GM19328 (cell line): Measurements from ENCODE around the gene DCAF10.
"Not testable (repeated sequence)": the region's sequence is repeated elsewhere in the genome, so short reads cannot be mapped to it uniquely, and the experiment has no call there.

Experiments used
- ATAC-seq: cut with Tn5 transposase; IDR thresholded peaks from one replicate; pipeline ENCODE4 v1.9.1; 2021; ENCODE audit warnings: mild to moderate bottlenecking, moderate library complexity; ENCODE audit not compliant: unreplicated experiment

The DCAF10 gene

DNA sequence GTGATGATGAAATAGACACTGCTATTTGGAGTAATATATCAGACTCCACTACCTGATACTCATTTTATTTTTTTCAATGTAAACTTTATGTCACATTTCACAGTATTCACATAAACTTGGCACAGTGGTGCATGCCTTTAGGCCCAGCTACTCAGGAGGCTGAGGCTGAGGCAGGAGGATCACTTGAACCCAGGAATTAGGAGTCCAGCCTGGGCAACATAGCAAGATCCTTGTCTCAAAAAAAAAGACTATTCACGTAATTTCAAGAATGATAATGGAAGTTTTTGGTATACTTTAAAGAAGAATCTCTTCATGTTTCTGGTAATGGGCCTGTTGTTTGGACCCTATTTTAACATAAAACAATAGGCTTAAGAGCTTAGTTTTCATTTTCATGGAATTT, 56.0 kb downstream of the DCAF10 start:
- no peak for ATAC-seq

DNA sequence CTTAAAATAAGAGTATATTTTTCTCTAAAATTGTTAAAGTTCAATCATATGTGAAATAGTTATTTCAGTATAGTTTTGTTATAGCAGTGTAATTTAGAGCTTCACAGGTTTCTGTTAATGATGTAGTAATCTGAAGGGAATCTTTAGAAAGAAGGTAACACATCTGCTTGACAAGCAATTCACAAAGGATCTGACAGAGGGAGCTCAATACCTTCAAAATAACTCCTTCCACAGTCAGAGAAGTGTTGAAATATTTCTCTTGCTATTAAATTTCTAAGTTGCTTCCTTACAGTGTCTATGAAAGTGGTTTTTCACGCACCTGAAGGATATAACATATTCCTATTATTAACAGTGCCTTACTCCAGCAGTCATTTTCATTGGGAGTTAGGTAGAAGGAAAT, 58.4 kb downstream of the DCAF10 start:
- ATAC-seq = no peak

DNA sequence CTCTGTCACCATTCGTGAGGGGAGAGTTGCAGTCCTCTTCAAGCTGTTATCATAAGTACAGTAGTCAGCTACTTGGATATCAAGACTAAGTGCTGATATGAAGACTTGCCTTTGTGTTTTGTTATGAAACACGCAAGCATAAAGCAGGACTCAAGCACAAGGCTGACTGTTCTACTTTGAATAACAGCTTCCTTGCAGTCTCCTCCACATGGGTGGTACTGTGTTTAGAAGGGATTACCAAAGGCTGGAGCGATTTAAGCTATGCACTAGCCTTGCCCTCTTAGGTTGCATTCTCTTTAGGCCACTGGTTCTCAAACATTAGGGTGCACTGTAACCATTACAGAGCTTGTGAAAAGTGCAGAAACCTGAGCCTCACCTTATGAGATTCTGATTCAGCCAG, 61.9 kb downstream of the DCAF10 start:
- no peak for ATAC-seq

DNA sequence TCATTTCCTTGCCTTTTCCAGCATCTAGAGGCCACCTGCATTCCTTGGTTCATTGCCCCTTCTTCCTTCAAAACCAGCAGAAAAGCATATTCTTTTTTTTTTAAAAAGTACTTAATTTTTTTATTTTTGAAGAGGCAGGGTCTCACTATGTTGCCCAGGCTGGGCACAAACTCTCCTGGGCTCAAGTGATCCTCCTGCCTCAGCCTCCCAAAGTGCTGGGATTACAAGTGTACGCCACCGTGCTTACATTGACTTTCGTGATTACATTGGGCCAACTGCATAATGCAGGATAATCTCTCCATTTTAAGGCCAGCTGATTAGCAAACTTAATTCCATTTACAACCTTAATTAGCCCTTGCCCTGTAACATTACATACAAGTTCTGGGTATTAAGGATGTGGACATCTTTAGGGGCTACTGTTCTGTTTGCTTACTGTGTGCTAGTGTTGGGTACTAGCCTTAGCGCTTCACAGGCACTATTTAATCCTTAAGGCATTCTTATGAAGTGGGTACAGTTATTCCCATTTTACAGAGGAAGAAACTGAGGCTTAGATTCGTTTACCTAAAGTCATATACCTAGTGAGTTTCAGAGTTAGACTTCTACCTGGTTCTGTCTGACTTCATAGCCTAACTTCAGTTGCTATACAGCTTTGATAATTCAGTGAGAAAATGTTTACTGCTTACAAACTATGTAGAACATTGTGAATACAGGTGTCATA, 69.6 kb downstream of the DCAF10 start:
- ATAC-seq = no peak

DNA sequence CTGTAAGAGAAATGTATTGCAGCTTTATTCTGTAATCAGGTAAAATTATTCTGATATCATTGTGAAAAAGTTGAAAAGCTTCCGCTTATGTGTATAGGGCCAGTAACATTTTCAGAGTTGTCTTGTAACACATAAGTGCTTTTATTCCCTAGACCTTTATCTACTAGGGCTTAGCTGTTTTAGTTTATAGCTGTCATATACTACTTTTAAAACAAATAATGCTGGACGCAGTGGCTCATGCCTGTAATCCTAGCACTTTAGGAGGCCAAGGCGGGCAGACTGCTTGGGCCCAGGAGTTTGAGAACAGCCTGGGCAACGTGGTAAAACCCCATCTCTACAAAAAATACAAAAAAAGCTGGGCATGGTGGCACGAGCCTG, 70.2 kb downstream of the DCAF10 start:
- no peak for ATAC-seq

DNA sequence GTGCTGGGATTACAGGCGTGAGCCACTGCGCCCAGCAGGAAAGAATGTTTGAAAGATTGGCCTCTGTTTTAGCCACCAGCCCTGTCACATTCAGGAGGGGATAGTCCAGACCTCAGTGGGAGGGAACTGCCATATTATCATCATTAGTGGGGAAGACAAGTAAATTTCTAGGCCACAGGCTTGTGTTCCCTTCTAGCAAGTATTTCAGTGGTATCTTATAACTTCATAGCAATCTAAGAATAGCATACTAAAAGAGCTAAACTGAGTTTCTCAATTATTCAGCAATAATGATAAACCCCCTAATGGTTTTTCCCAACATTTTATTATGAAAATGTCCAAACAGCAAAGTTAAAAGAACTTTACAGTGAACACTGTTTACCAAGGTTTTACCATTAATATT, 73.4 kb downstream of the DCAF10 start:
- no peak for ATAC-seq

DNA sequence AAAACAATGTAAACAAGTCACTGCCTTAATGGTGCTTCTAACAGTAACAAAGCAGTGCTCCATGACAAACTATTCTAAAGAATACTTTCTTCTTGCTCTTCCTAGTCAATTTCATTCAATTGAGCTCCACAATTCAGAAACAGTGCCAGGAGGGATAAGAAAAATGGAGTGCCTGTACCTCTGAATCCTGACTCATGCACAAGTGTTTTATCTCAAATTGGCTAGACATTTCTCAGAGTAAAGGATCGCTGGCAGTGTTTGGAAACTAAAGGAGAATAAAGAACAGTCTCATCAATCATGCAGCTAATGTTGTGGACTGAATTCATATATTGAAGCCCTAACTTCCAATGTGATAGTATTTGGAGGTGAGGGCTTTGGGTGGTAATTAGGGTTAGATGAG, 75.8 kb downstream of the DCAF10 start:
- ATAC-seq = no peak

DNA sequence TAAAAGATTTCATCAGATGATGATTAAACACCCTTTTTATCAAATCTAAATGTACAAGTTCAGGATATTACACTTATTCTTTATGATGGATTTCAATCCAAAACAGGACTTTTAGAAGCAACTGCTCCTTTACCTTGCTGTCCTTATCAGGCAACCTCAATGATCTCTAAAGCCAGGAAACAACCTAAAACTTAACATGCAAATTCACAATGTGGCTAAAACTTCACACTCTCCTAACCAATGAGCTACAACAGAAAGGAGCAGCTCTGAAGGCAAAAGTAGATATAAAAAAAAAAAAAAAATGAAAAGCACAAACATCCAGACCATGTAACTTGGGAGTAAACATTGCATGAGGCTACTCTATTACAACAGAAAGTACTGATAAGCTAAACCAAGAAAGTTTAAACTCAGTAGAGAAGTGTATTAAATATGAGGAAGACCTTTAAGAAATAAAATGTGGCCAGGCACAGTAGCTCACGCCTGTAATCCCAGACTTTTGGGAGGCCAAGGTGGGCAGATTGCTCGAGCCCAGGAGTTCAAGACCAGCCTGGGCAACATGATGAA, 80.4 kb downstream of the DCAF10 start:
- no peak for ATAC-seq

DNA sequence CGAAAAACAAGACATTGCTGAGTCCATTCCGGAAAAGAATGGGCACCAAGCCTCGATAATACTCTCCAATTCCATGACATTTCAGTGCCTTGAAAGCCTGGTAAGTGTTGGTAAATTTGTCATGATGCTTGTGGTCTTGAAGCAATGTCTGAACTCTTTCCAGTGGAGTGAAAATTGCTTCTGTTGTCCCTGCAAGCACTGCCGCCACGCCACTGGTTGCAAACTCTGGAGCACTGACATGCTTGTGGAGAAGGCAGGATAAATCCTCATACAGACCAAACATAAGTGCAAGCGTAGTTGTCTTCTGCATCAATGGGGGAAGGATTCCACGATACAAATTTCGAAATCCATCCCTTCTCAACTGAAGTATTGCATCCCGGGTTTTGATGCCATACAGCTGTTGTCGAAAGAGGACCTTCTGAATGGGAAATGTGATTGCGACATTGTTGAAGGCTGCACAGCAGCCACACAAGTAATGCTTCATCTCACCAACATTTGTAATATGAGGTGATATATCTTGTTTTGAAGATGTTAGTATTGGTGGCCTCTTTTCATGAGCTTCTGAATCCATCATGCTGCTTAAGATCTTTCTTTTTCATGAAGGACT, 87.5 kb downstream of the DCAF10 start:
- ATAC-seq = not testable (repeated sequence)

DNA sequence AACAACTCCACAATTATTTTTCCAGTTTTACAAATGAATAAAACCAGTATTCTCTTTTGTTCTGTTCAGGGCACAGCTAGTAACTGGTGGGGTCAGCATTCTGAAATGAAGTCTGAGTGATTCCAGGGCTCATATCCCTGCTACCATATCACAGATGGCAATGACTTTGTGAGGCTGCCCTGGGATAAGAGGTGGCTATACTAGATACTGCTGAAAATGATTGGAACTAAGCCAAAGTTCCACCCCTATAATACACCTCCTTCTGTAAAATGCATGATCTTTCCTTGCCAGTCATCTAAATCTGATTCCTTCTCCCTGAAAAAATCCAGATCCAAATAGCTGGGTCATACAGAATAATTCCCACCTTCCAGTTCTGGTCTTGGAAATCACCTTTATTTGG, 88.9 kb downstream of the DCAF10 start:
- no peak for ATAC-seq

DNA sequence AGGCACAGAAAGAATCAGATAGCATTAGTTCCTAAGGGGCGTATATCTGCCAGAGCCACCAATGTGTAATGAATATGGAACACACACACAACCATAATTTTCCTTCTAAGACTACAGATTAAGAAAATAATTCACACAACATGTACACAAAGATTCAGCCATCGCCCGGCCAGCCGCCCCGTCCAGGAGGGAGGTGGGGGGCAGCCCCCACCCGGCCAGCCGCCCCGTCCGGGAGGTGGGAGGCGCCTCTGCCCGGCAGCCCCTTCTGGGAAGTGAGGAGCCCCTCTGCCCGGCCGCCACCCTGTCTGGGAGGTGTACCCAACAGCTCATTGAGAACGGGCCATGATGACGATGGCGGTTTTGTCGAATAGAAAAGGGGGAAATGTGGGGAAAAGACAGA, 90.4 kb downstream of the DCAF10 start:
- ATAC-seq = not testable (repeated sequence)

DNA sequence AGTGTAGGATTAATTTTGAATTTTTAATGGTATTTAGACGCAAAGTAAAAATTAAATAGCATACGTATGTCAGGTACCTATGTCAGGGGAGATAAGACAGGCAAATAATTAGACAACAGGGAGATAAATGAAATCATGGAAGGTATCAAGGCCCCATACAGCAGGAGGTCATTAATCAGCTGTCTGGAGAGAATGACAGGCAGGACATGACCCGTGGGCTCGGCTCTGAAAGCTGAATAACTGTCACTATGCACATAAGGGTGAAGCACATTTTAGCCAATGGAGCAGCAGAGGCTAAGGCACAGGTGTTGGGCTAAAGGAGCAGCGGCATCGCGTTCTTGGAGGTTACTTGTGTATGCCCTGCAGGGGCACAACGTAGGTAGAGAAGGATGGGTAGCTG, 91.5 kb downstream of the DCAF10 start:
- ATAC-seq = no peak

DNA sequence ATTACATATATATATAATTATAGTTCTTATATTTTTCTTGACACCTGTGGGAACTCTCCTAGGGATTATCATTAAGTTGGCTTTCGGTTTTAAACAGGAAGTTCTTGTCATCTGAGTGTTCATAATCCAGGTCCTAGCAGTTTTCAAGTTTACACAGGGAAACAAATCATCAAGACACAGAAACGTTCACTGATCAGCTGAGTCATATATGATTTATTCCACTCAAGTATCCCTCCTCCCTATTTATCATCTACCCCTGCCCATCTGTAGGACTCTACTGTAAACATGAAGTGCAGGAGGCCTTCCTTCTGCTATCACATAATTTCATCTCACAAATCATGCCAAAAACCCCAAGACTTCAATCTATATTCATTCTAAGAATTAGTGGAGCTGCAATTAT, 97.1 kb downstream of the DCAF10 start:
- ATAC-seq = no peak

DNA sequence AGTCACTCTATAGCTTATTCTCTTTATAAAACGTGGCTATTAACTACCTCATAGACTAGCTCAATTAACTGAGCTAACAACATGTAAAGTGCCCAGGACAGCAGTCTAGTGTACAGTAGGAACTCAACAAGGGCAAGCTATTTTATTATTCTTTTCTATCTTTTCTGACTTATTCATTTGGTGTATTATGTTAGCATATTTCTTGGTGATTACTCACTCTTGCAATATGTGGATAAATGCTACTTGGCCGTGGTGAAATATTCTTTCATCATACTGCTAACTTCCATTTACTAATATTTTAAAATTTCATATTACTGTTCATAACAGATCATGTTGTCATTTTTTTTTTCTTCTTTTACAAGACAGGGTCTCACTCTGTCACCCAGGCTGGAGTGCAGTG, 98.4 kb downstream of the DCAF10 start:
- no peak for ATAC-seq

DNA sequence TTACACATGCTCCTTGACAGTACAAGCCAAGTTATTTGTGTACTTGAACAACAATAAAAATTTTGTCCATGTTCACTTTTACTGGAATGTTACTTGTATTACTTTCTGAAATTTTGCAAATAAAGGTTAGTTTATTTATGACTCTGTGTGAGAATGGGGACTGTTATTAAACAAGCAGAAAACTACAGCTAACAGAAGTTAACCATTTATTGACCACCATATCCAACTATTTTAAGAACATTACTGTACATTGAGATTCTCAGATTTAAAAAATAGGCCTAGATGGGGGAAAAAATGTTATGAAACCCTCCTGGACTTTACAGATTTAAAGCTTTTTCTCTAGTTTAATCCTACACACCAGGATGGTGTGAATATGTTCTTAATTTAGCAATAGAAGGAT, 101.5 kb downstream of the DCAF10 start:
- no peak for ATAC-seq

DNA sequence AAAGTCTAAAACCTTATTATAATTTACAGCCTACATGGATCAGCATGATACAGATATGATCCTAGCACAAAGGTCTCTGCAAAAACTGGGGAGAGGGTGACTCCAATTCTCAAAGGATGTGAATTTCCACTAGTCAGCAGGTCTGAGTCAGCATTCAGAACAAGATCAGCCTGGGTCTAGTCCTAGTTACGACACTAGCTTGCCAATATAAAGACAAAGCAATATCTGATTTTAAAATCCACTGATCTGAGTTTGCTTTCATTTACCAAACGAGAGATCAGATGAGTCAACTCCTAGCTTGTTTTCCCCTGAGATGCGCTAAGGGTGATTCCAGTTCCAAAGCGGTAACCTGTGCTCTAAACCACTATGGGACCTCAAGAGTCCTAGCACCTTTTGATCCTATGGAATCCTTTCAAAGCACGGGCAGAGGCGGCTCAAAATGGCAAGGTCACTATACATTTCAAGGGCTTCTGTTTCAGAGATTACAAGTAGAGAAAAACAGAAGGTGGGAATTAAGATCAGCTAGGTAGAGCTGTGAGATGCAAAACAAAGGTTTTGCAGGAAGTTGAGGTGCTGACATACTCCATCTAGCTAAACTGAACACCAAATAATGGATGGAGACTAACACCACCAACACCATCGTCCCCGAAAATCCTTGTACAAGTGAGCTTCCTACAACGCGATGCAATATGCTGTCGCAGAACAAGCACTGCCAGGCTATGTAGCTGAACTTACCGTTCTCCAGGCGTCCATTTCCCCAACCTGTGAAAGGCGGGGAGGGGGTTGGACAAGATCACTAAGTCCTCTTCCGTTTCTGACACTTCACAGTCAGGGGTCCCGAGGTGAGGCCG, 102.4 kb downstream of the DCAF10 start:
- ATAC-seq = no peak

DNA sequence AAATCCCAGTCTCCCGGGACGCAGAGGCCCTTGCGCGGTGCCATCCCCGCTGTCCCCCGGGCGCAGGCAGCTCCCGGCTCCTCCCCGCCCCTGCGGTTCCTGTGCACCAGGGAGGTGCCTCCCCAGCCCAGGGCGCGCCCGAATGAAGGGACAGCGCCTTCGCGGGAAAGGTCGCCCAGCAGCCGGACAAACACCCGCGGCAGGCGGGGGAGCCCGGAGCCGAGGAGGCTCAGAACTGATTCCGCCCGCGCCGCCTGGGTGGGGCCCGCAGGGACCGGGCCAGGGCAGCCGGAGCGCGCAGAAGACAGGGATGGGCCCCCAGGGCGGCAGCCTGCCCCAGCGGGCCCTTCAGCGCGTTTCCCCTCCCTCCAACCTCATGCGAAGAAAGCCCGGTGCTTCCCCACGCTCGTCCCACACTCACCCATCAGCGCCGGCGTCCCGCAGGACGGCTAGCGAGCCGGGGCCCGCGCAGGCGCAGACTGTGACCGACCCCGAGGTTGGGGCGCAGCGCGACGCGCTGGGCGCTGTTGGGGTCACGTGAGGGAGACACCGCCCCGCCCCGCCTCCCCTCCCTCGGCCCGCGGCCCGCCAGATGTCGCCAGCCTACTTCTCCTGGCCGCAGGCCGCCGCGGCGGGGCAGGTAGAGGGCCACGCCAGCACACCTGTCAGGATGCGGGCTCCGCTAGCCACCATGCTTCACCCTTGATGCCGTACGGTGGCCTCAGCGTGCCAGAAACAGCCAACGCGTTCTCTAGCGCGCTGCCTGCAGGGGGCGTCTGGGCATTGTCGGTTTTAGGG, 103.2 kb downstream of the DCAF10 start, which contains the start of gene SLC25A51:
Gene SLC25A51 (minus strand): TSS at position 481 of the 798 bp plus-strand sequence. CDS start 15,577 bp downstream, outside the sequence.
- peak; percentile 81 for ATAC-seq

DNA sequence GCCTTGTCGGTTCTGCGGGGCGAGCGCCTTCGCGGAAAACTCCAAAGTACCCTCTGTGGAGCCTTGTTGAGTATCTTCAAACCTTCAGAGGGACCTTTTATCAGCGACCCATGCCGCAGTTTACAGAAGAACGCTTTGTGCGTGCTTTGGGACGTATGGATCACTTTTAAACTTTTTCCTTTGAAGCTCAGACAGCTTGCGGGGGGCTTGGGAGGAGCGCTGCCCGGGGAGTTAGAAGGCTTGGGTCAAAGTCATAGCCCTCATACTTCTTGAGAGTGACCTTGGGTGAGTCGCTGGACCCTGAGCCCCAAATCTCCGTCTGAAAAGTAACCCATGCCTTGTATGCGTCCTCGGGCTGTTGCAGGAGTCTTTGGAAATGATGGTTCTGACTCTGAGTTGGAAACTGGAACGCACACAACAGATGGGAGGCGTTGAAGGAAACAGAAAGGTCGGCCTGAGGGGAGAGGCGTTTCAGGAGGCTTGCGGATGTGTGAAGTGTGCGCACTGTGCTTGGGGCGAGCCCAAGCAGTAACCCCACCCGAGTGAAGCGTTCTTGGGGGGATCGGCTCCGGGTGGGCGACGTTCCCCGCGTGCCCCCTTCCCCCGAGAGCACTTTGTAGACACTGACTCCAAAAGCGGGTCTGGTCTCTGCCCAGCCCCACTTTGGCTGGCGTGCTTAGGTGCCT, 104.0 kb downstream of the DCAF10 start:
- no peak for ATAC-seq

DNA sequence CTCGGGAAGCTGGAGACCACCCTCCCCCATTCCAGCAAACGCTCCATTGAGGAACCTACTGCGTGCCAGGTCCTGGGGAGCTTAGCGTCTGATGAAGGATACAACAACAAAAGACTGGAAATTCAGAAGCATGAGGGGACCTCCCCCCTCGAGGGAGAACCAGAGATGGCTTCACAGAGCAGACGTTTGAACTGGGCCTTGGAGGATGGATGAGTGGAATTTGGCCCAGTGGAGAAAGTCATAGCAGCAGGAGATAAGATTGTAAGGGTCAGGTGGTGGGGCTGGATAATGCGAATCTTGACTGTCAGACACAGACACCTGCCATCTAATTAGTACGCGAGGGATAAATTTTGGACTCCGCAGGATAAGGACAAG, 104.5 kb downstream of the DCAF10 start:
- no peak for ATAC-seq

DNA sequence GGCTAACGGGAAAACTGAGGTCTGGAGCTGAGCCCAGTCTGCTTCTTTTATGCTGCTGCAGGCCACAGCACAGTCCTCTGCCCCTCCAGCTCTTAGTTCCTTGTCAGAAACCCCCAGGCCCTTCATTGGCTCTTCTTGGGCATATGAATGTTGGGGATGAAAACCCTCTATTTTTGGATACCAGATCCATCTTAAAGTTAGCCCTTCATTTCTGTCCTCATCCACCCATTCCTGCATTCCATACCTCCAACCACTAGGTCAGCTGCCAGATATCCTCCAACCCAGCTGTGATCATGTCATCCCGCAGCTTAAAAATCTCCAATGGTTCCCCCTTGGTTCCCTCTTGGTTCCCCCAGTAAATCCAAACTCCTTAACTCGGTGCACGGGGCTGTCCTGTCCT, 105.2 kb downstream of the DCAF10 start:
- no peak for ATAC-seq
